Tibial nerve (tissue), 4 donors: Measurements from ENCODE around the gene TMEM178B.

Experiments used
- CTCF ChIP-seq, 5 experiments: fragments of 200-600 bp in 3 of 5; fragments of 450-650 bp in 2 of 5; sonication (generic) in 3 of 5; IDR thresholded peaks; one replicate each; pipeline ENCODE4 v1.5.1; 2016 to 2019; ENCODE audit warnings: antibody characterized with exemption in 5 of 5, mild to moderate bottlenecking in 3 of 5, moderate library complexity in 2 of 5
- EP300 ChIP-seq, 2 donors: sonication (generic); formaldehyde crosslinking; IDR thresholded peaks; one replicate each; pipeline ENCODE4 v1.6.1; 2017; ENCODE audit warnings: antibody characterized with exemption in 2 of 2, mild to moderate bottlenecking in 1 of 2
- POLR2A ChIP-seq, 2 donors: fragments of 450-650 bp; IDR thresholded peaks; one replicate each; pipeline ENCODE4 v1.6.1; 2017; ENCODE audit warnings: antibody characterized with exemption in 2 of 2, mild to moderate bottlenecking in 2 of 2, moderate library complexity in 2 of 2

GRCh38 chr7:141466151-141466904 lies 392.5 kb downstream of the TMEM178B start:
- no peak for TF ChIP-seq CTCF (IDR thresholded peaks at IDR 0.05)
- no peak for TF ChIP-seq POLR2A (IDR thresholded peaks at IDR 0.05)
- TF ChIP-seq EP300 (IDR thresholded peaks at IDR 0.05) = no peak
